ENCODE data around the gene LPAR3. TPM values are rescaled to one million over a fixed set of nuclear protein-coding genes. Genes with fewer than 3 reads are reported as not detected.

The LPAR3 gene
- total RNA-seq = 2.0 TPM
- long read RNA-seq, partial matches to known transcripts = 0 of 6 reads
- long read RNA-seq, other reads (novel, unspliced or antisense) = 2 of 6 reads

- intact Hi-C loops (cut with DNase I) = no loop called here
- DNase-seq (ENCODE audit: low spot score) = no peak
Observed at GRCh38 chr1:84892705-84893618, at the start of gene LPAR3. TSS of gene LPAR3 (minus strand) at chr1:84893206. CDS start at chr1:84866120, 27,086 bp downstream.

GRCh38 chr1:84941843-84942242 is 48.8 kb upstream of the LPAR3 start:
- no peak for DNase-seq (ENCODE audit: low spot score)
- intact Hi-C loops (cut with DNase I) = no loop called here

GRCh38 chr1:84940481-84940880 is 47.5 kb upstream of the LPAR3 start:
- intact Hi-C loops (cut with DNase I) = no loop called here
- DNase-seq (ENCODE audit: low spot score) = no peak

- DNase-seq (ENCODE audit: low spot score) = no peak
- intact Hi-C loops (cut with DNase I) = loop anchor here (10.0 kb wide), 1 partner anchor 245 kb away; the partner anchor contains the start of gene SSX2IP
Observed at GRCh38 chr1:84939761-84940160, 46.8 kb upstream of the LPAR3 start.

- intact Hi-C loops (cut with DNase I) = loop anchor here (10.0 kb wide), 1 partner anchor 244 kb away; the partner anchor contains the start of gene SSX2IP
Observed at GRCh38 chr1:84939151-84939550, 46.1 kb upstream of the LPAR3 start.

GRCh38 chr1:84936116-84936810 is 43.3 kb upstream of the LPAR3 start:
- no peak for DNase-seq (ENCODE audit: low spot score)
- intact Hi-C loops (cut with DNase I) = loop anchor here (10.0 kb wide), 1 partner anchor 241 kb away; the partner anchor contains the start of gene SSX2IP

More at GRCh38 chr1:84939151-84939550, 46.1 kb upstream of the LPAR3 start:
- DNase-seq (ENCODE audit: low spot score) = no peak

- DNase-seq (ENCODE audit: low spot score) = no peak
- intact Hi-C loops (cut with DNase I) = loop anchor here (5.0 to 10.0 kb wide), 2 partner anchors 151 to 238 kb away; partner anchors contain the start of gene SSX2IP
Observed at GRCh38 chr1:84933011-84933611, 40.1 kb upstream of the LPAR3 start.

GRCh38 chr1:84930831-84931230 is 37.8 kb upstream of the LPAR3 start:
- intact Hi-C loops (cut with DNase I) = loop anchor here (5.0 to 10.0 kb wide), 2 partner anchors 149 to 236 kb away; partner anchors contain the start of gene SSX2IP
- DNase-seq (ENCODE audit: low spot score) = no peak

GRCh38 chr1:84930329-84930728 is 37.3 kb upstream of the LPAR3 start:
- DNase-seq (ENCODE audit: low spot score) = no peak
- intact Hi-C loops (cut with DNase I) = loop anchor here (5.0 to 10.0 kb wide), 2 partner anchors 148 to 236 kb away; partner anchors contain the start of gene SSX2IP

GRCh38 chr1:84929581-84929980 is 36.6 kb upstream of the LPAR3 start:
- DNase-seq (ENCODE audit: low spot score) = no peak
- intact Hi-C loops (cut with DNase I) = no loop called here

GRCh38 chr1:84928979-84929378 is 36.0 kb upstream of the LPAR3 start:
- intact Hi-C loops (cut with DNase I) = no loop called here
- DNase-seq (ENCODE audit: low spot score) = no peak

GRCh38 chr1:84923317-84923716 is 30.3 kb upstream of the LPAR3 start:
- no peak for DNase-seq (ENCODE audit: low spot score)

GRCh38 chr1:84920159-84920558 is 27.2 kb upstream of the LPAR3 start:
- intact Hi-C loops (cut with DNase I) = no loop called here
- no peak for DNase-seq (ENCODE audit: low spot score)

More at GRCh38 chr1:84923317-84923716, 30.3 kb upstream of the LPAR3 start:
- intact Hi-C loops (cut with DNase I) = no loop called here

GRCh38 chr1:84919461-84919970 is 26.5 kb upstream of the LPAR3 start:
- intact Hi-C loops (cut with DNase I) = no loop called here
- no peak for DNase-seq (ENCODE audit: low spot score)

GRCh38 chr1:84918726-84919336 is 25.8 kb upstream of the LPAR3 start:
- intact Hi-C loops (cut with DNase I) = no loop called here
- no peak for DNase-seq (ENCODE audit: low spot score)

GRCh38 chr1:84916897-84917296 is 23.9 kb upstream of the LPAR3 start:
- DNase-seq (ENCODE audit: low spot score) = no peak
- intact Hi-C loops (cut with DNase I) = no loop called here

GRCh38 chr1:84913555-84913892 is 20.5 kb upstream of the LPAR3 start:
- no peak for DNase-seq (ENCODE audit: low spot score)
- intact Hi-C loops (cut with DNase I) = no loop called here

- intact Hi-C loops (cut with DNase I) = no loop called here
- DNase-seq (ENCODE audit: low spot score) = no peak
Observed at GRCh38 chr1:84912726-84913554, 19.9 kb upstream of the LPAR3 start.
